GM10266 (cell line): Measurements from ENCODE around the gene COX5B.
"Not testable (repeated sequence)": the region's sequence is repeated elsewhere in the genome, so short reads cannot be mapped to it uniquely, and the experiment has no call there.

ENCODE experiments used
- DNase-seq: peaks from one replicate; pipeline ENCODE4 v3.0.0; 2012; ENCODE audit errors: extremely low spot score
- TF ChIP-seq, protein P1 (sequence below): IDR thresholded peaks from 2 replicates; pipeline ENCODE4 v1.5.1; 2012; ENCODE audit warnings: mild to moderate bottlenecking, low read depth; ENCODE audit not compliant: control insufficient read depth, insufficient read depth; ENCODE audit errors: missing control alignments

Gene COX5B, protein sequence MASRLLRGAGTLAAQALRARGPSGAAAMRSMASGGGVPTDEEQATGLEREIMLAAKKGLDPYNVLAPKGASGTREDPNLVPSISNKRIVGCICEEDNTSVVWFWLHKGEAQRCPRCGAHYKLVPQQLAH

DNA sequence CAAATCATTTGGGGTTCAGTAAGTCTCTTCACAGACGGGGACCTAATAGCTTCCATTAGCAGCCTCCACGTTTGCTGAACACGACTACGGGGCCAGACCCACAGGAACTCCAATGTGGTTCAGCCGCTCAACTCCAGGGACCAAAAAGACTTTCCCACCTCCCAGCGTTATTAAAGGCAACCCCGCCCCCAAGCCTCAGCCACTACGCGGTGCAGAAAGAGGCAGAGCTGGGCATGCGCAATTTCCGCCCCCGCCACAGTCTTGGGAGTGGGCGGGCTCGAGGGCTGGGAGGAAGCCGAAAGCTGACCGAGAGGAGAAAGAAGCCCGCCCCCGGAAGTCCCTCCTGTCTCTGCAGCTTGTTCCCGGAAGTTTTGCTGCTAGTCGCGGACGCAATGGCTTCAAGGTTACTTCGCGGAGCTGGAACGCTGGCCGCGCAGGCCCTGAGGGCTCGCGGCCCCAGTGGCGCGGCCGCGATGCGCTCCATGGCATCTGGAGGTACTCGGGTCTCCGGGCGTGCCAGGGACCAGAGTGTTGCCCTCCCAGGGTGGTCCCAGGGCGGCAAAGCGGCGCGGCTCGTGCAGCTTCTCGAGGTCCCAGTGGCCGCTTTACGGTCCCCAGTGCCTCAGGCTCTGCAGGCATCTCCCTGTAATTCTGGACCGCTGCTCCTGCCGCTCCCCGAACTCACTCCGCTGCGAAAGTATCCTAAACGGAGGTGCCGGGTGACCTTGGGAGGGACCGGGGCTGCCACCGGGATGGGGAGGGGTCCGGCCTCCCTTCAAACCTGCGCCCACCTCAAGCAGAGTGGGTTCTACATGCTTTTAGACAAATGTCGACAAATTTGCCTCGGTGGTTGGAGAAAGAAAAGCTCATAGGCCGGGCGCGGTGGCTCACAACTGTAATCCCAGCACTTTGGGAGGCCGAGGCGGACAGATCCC is at the start of gene COX5B:
Gene COX5B, plus strand, starts transcription at position 368 of the 935 bp plus-strand sequence. Its CDS starts 25 bp downstream, at position 393.
- TF ChIP-seq, protein P1, sequence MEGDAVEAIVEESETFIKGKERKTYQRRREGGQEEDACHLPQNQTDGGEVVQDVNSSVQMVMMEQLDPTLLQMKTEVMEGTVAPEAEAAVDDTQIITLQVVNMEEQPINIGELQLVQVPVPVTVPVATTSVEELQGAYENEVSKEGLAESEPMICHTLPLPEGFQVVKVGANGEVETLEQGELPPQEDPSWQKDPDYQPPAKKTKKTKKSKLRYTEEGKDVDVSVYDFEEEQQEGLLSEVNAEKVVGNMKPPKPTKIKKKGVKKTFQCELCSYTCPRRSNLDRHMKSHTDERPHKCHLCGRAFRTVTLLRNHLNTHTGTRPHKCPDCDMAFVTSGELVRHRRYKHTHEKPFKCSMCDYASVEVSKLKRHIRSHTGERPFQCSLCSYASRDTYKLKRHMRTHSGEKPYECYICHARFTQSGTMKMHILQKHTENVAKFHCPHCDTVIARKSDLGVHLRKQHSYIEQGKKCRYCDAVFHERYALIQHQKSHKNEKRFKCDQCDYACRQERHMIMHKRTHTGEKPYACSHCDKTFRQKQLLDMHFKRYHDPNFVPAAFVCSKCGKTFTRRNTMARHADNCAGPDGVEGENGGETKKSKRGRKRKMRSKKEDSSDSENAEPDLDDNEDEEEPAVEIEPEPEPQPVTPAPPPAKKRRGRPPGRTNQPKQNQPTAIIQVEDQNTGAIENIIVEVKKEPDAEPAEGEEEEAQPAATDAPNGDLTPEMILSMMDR = no peak
- DNase-seq = peak; percentile 97

DNA sequence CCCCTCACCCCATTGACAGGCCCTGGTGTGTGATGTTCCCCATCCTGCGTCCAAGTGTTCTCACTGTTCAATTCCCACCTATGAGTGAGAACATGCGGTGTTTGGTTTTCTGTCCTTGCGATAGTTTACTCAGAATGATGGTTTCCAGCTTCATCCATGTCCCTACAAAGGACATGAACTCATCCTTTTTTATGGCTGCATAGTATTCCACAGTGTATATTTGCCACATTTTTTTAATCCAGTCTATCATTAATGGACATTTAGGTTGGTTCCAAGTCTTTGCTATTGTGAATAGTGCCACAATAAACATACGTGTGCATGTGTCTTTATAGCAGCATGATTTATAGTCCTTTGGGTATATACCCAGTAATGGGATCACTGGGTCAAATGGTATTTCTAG is 49.7 kb upstream of the COX5B start:
- not testable (repeated sequence) for DNase-seq

DNA sequence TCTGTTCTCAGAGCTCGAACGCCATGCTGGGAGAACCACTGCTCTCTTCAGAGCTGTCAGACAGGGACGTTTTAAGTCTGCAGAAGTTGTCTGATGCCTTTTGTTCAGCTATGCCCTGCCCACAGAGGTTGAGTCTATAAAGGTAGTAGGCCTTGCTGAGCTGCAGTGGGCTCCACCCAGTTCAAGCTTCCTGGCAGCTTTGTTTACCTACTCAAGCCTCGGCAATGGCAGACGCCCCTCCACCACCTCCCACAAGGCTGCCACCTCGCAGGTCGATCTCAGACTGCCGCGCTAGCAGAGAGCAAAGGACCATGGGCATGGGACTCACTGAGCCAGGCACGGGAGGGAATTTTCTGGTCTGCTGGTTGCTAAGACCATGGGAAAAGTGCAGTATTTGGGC is 44.3 kb upstream of the COX5B start:
- not testable (repeated sequence) for DNase-seq

DNA sequence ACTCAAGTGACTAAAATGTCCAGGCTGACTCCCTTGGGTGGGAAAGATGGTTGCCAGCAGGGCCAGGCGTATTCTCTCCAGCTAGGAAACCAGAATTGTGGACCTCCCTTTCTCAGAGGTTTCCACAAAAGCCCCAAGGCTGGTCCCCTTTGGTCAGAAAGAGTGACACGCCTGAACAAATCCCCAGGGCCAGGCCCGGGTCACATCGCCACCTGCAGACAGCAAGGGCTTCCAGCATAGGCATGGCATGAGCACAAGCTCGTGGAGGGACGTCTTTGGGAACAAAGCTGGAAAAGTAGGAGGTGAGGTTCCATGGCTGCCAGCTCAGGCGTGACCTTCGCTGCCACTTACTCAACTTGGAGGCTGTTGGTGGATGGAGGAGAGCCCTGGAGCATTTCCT is 40.8 kb upstream of the COX5B start:
- not testable (repeated sequence) for DNase-seq

DNA sequence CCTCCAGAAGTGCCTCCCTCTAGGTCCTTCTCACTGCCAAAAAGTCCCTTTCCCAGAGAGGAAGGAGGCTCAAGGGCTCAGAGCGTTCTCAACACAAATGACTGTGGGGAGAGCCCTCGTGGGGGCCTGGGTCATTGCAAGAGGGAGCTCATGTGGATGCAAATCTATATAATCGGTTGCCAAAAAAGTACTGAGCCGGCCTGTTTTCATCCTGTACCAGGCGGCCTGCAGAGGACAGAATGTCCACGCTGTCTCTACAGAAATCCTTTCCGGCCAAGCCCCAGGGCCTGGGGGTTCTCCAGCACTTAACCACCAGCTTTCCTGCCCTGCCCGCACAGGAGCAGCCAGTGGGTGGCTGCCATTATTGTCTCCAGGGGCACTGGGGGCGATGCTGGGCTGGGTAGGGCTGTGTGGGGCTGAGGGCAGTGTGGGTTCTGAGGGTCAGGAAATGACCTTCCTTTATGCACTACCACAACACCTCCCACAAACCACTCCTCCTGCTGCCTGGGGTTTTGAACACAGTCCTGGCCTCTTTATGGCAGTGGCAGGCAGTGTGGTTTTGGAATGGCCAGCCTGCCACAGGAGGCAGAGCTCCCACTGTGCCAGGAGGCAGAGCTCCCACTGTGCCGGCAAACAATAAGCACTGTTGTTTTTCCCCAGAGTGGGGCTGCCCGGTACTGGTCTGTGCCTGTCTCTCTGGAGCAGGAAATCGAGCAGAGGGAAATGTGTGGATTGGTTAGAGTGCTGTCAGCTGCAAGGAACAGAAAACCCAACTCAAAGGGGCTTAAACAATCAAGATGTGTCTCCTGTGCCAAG is 40.1 kb upstream of the COX5B start:
- not testable (repeated sequence) for DNase-seq

DNA sequence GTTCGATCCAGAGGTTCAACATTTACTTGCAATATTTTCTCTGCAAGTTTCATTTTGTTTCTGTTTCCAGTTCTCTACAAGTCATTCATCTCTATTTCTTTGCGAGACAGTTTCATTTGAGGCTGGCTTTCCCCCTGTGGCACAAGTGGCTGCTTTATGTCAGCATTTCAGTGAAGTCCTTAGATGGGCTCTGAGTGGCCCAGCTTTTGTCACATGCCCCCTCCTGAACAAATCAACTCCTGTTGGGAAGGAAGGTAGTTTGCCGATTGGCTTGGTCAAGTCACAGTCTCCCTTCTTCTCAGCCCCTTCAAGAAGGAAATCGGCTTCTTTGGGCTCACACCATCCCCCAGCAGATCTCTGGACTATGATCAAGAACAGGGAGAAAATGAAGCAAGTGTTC is 37.1 kb upstream of the COX5B start:
- not testable (repeated sequence) for DNase-seq

DNA sequence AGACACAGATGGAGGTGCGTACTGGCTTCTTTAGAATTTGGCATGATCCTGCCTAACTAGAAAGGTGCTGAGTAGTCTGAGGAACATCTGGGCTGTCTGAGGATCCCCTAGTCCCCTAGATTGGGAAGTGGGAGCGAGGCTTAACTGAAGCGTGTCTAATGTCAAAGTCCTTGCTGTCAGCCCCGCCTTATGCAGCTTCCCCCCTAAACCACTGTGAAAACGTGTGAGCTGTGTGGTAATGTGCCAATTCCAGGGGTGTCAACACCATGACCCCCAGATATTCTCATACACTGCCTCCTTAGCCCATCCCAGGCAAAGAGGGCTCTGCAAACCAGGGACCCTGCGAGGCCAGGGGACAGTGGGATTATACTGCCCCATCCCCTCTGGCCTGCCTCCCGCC is 34.0 kb upstream of the COX5B start:
- DNase-seq = not testable (repeated sequence)

DNA sequence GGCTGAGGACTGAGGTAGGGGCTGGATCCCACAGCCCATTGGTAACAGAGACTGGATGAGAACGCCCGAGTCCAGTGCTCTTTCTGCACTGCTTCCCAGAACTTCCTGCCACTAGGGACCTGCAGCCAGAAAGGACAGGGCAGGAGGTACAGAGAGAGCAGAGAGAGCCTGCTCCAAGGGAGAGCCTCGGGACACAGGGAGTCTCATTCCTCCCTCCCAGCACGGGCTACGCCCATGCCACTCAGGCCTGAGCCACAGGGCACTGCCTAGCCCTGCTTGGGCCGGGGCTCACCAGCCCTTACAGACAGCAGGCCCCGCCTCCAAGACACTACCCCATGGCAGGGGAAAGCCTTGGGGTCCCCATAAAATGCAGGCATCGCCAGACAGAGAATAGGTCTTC is 30.1 kb upstream of the COX5B start:
- not testable (repeated sequence) for DNase-seq

DNA sequence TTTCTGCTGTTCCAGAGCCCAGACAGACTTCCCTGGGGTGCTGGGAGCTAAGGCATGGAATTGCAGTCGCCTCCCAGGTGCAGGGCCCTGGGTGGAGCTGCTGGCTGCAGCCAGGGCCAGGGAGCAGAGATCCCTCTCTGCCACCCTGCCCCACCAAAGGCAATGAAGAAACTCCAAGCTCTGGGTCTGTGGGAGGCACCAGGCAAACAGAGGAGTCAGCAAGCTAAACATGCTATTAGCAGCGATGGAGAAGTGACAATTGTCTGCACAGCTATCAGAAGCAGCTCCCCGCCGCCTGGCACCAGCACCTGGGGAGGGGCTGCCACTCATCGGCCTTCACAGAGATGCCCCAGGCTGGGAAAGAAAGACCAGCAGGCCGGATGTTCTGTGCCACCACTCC is 28.0 kb upstream of the COX5B start:
- DNase-seq = no peak
- TF ChIP-seq, protein P1 = no peak

DNA sequence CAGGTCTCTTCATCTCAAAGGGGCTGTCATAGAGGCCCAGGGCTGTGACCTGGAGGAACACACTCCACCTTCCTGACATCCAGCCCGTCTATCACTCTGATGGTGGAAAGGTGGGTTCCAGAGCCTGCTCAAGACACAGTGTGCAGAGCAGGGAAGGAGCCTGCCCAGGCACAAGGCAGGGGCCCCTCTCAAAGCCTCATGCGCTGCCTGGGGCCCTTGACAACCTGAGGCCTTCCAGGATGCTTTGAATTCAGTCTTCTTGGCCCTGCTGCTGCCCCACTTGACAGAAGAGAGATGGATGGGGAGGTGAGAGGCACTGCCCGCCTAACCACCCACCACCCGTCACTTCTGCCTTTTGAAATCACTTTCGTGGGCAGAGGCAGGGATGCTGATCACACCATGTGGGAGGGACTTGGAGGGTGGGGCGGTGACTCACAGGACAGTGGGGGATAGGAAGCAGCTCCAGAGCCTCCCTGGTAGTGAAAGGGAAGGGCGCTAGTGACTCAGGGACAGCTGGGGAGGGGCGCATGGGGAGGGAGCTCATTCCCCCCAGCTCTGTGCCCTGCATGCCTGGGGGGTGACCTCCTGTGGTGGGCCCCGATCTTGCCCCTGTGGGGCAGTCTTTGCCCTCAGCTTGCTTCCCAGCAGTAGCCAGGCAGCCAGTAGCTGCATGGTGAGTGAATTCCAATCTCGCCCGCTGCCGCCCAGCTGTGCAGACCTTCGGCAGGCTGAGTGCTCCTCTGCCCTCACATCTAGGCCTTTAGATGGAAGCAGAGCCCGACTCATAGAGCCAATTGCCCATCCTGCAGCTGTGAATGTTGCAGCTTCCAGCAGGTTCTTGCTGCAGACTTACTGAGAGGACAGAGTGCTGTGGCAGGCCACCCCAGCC is 26.7 kb upstream of the COX5B start:
- DNase-seq = not testable (repeated sequence)

DNA sequence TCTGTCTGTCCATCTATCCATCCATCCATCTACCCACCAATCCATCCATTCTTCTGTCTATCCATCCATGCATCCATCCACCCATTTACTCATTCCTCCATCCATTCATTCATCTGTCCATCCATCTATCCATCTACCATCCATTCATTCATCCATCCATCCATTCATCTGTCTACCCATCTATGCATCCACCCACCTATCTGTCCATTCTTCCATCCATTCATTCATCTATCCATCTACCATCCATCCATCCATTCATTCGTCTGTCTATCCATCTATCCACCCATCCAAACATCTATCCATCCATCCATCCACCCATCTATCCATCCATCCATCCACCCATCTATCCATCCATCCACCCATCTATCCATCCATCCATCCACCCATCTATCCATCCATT is 25.4 kb upstream of the COX5B start:
- DNase-seq = not testable (repeated sequence)

DNA sequence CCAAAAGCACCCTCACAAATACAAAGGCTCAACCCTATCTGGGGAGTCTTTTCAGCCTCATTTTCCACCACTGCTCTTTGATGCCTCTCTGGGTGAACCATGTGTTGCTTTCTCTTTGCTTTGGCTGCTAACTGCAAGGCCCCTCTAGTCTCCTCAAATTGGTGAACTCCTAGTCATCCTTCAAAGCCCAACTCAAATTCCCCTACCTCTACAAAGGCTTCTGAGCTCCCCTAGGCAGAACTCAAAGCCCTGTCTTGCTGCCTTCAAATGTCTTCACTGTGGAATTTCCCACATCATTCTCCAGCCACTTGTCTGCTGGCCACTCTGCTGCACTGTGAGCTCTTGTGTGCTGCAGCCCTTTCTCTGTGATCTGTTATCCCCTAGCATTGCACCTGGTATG is 22.9 kb upstream of the COX5B start:
- DNase-seq = not testable (repeated sequence)

DNA sequence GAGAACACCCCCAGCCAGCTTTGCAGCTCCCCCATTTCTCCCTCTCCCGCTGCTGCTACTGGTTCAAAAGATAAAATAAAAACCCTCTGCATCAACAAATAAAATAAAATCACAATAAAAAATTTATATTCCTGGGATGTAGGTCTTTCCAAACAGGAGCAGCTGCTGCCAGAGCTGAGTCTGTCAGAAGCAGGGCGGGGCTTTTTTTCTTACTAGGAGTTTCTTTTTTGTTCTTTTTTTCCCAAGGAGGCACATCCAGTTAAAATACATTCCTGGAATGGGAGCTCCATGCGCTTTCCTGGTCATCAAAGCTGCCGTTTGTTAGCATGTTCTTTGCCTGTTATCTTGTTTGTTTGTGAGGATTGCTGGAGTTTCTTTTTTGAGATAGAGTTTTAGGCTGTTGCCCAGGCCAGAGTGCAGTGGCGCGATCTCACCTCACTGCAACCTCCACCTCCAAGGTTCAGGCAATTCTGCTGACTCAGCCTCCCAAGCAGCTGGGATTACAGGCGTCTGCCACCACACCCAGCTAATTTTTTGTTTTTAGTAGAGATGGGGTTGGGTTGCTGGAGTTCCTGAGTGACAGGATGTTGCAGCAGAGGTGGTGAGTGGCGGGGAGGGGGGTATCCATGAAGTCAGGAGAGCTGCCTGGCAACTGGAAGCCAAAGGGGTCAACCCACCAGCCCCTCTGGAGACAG is 20.4 kb upstream of the COX5B start:
- DNase-seq = not testable (repeated sequence)

DNA sequence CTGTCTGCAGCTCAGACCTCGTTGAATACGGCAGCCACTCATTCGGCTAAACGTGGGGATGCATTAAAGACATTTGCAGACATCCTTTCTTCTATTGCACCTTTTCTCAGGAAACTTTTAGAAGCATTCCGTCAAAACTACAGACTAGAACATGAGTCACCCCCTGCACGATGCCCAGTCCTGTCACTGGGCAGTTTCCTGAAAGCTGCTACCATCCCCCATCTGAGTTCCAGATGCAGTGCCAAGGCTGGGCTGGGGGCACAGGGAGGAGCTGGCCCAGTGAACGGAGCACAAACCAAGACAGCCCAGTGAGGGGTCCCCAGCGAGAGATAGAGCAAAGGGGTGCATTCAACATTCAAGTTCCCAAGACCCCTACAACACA is 19.8 kb upstream of the COX5B start:
- not testable (repeated sequence) for DNase-seq
